ENCODE results near the gene EFHC1.
A peak's percentile ranks its signal among the peaks of the same experiment; 100 is the strongest.

EFHC1 gene

GRCh38 chr6:52523378-52524142 is 103.4 kb downstream of the EFHC1 start:
- DNase-seq = no peak

- DNase-seq = no peak
These were observed 104.8 kb downstream of the EFHC1 start for GRCh38 chr6:52524918-52525317.

- no peak for DNase-seq
These were observed 106.5 kb downstream of the EFHC1 start for GRCh38 chr6:52526634-52527033.

- no peak for DNase-seq
These were observed 107.3 kb downstream of the EFHC1 start for GRCh38 chr6:52527436-52527835.

- DNase-seq = peak in 1 of 2 experiments; percentile 19
These were observed 109.2 kb downstream of the EFHC1 start for GRCh38 chr6:52529311-52529710.

GRCh38 chr6:52530351-52530750 is 110.2 kb downstream of the EFHC1 start:
- DNase-seq = no peak

- no peak for DNase-seq
These were observed 111.3 kb downstream of the EFHC1 start for GRCh38 chr6:52531396-52531795.

- no peak for DNase-seq
These were observed 111.7 kb downstream of the EFHC1 start for GRCh38 chr6:52531834-52532233.

- no peak for DNase-seq
These were observed 112.3 kb downstream of the EFHC1 start for GRCh38 chr6:52532457-52532856.

GRCh38 chr6:52533491-52533890 is 113.3 kb downstream of the EFHC1 start:
- DNase-seq = no peak

- DNase-seq = no peak
These were observed 114.2 kb downstream of the EFHC1 start for GRCh38 chr6:52534363-52534762.

- peak; percentile 32 to 44 for DNase-seq
These were observed 114.8 kb downstream of the EFHC1 start for GRCh38 chr6:52534966-52535390.

GRCh38 chr6:52535711-52536423 is 115.7 kb downstream of the EFHC1 start:
- no peak for DNase-seq

GRCh38 chr6:52536424-52536916 is 116.3 kb downstream of the EFHC1 start:
- DNase-seq = no peak

- peak in 1 of 2 experiments; percentile 11 for DNase-seq
These were observed 117.0 kb downstream of the EFHC1 start for GRCh38 chr6:52537001-52537753.

- no peak for DNase-seq
These were observed 118.2 kb downstream of the EFHC1 start for GRCh38 chr6:52538252-52538900.

GRCh38 chr6:52538901-52539354 is 118.8 kb downstream of the EFHC1 start:
- no peak for DNase-seq

- no peak for DNase-seq
These were observed 119.5 kb downstream of the EFHC1 start for GRCh38 chr6:52539607-52540006.

GRCh38 chr6:52540286-52540902 is 120.3 kb downstream of the EFHC1 start:
- no peak for DNase-seq

GRCh38 chr6:52541135-52541534 is 121.0 kb downstream of the EFHC1 start:
- DNase-seq = no peak

GRCh38 chr6:52543262-52543661 is 123.1 kb downstream of the EFHC1 start:
- DNase-seq = no peak

Measured in activated CD4-positive, alpha-beta T cell treated with anti-CD3 and anti-CD28 coated beads, Interleukin-2, amount 50 U/mL, for 48 hours (primary cell).